Stimulated activated CD4-positive, alpha-beta T cell treated with anti-CD3 and anti-CD28 coated beads, TNF-alpha, amount 100 ng/mL, for 4 hours (primary cell): Measurements from ENCODE around the gene STX17.
"Not testable (repeated sequence)": the region's sequence is repeated elsewhere in the genome, so short reads cannot be mapped to it uniquely, and the experiment has no call there.

Experiments used
- DNase-seq, 3 experiments: peaks; one replicate each; pipeline ENCODE4 v3.0.0-alpha.2; 2020; ENCODE audit warnings: low read depth in 3 of 3

STX17 gene

GRCh38 chr9:99971410-99971809 lies 65.0 kb downstream of the STX17 start:
- no peak for DNase-seq

- DNase-seq = no peak
Observed at GRCh38 chr9:99973455-99973854, 67.0 kb downstream of the STX17 start.

- no peak for DNase-seq
Observed at GRCh38 chr9:99977033-99977792, 70.8 kb downstream of the STX17 start.

GRCh38 chr9:99978221-99978620 lies 71.8 kb downstream of the STX17 start:
- DNase-seq = no peak

- DNase-seq = no peak
Observed at GRCh38 chr9:99980598-99980997, 74.1 kb downstream of the STX17 start.

GRCh38 chr9:99986642-99987041 lies 80.2 kb downstream of the STX17 start:
- no peak for DNase-seq

- not testable (repeated sequence) for DNase-seq
Observed at GRCh38 chr9:99990508-99990907, 84.1 kb downstream of the STX17 start.

- no peak for DNase-seq
Observed at GRCh38 chr9:99998266-99998665, 91.8 kb downstream of the STX17 start.

- DNase-seq = no peak
Observed at GRCh38 chr9:99998866-99999265, 92.4 kb downstream of the STX17 start.

- DNase-seq = no peak
Observed at GRCh38 chr9:99999797-100000196, 93.3 kb downstream of the STX17 start.

GRCh38 chr9:100011062-100011681 lies 104.7 kb downstream of the STX17 start:
- peak in 1 of 3 experiments; percentile 9 for DNase-seq

GRCh38 chr9:100012279-100012678 lies 105.8 kb downstream of the STX17 start:
- no peak for DNase-seq

GRCh38 chr9:100013573-100013972 lies 107.1 kb downstream of the STX17 start:
- no peak for DNase-seq

GRCh38 chr9:100014846-100015245 lies 108.4 kb downstream of the STX17 start:
- no peak for DNase-seq

- no peak for DNase-seq
Observed at GRCh38 chr9:100019541-100019940, 113.1 kb downstream of the STX17 start.
